Endothelial cell of umbilical vein (primary cell): ENCODE results near the gene SMIM34.

Experiments
- CTCF ChIP-seq, 2 donors: IDR thresholded peaks; 1 replicate in 1 of 2; 2 replicates in 1 of 2; pipeline ENCODE4 v1.5.1; 2011; ENCODE audit warnings: low read length in 2 of 2, mild to moderate bottlenecking in 2 of 2, moderate library complexity in 2 of 2, control low read depth in 1 of 2, inconsistent platforms in 1 of 2, low read depth in 1 of 2; ENCODE audit not compliant: insufficient read depth in 1 of 2; ENCODE audit errors: extremely low read depth in 1 of 2
- EZH2 ChIP-seq: IDR thresholded peaks from 2 replicates; pipeline ENCODE4 v1.6.1; 2012; ENCODE audit warnings: borderline replicate concordance, low read depth, mild to moderate bottlenecking, moderate library complexity, low read length, inconsistent platforms; ENCODE audit not compliant: severe bottlenecking
- FOS ChIP-seq: IDR thresholded peaks from 2 replicates; pipeline ENCODE4 v1.6.1; 2011; ENCODE audit warnings: mild to moderate bottlenecking, low read length, moderate library complexity, borderline replicate concordance; ENCODE audit not compliant: insufficient read depth
- GATA2 ChIP-seq: IDR thresholded peaks from 2 replicates; pipeline ENCODE4 v1.7.0; 2011; ENCODE audit warnings: low read depth, mild to moderate bottlenecking, moderate library complexity, mixed read lengths, low read length; ENCODE audit not compliant: insufficient read length, insufficient read depth
- JUN ChIP-seq: IDR thresholded peaks from 2 replicates; pipeline ENCODE4 v1.6.1; 2011; ENCODE audit warnings: borderline replicate concordance, low read depth; ENCODE audit not compliant: insufficient read length, insufficient read depth
- MAX ChIP-seq: IDR thresholded peaks from 2 replicates; pipeline ENCODE4 v1.6.1; 2011; ENCODE audit not compliant: insufficient read depth, insufficient read length
- MYC ChIP-seq: IDR thresholded peaks from one replicate; pipeline ENCODE4 v1.6.1; 2011; ENCODE audit warnings: mild to moderate bottlenecking, low read depth, low read length
- POLR2A ChIP-seq: IDR thresholded peaks from 2 replicates; pipeline ENCODE4 v1.6.1; 2012; ENCODE audit warnings: low read depth, mild to moderate bottlenecking, control low read depth, low read length
- POLR2AphosphoS5 ChIP-seq: IDR thresholded peaks from 2 replicates; pipeline ENCODE4 v1.6.1; 2012; ENCODE audit warnings: low read depth, mild to moderate bottlenecking, control low read depth, low read length, moderate library complexity; ENCODE audit not compliant: insufficient read depth

DNA sequence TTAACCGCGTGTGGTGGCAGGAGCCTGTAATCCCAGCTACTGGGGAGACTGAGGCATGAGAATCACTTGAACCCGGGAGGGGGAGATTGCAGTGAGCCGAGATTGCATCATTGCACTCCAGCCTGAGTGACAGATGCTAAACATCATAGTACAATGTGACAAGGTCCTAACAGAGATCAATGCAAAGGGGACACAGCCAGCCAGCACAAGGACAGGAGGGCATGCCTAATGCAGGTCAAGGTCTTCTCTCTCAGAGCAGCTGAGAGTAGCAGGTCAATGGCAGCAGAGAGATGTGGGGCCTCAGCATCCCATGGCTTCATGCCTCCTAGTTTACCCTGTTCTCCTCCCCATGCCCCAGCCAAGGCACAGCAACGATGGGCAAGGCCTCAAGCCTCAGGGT lies 51.4 kb downstream of the SMIM34 start:
- TF ChIP-seq CTCF (IDR thresholded peaks at IDR 0.05; ENCODE audit: extremely low read depth in 1 of 2, insufficient read depth in 1 of 2, low read depth in 1 of 2, low read length in 2 of 2) (no peak), MYC (no peak), EZH2 (no peak), POLR2AphosphoS5 (no peak), GATA2 (no peak), POLR2A (no peak), MAX (no peak), FOS (no peak), JUN (no peak)
